Natural killer cell (primary cell): Measurements from ENCODE around the gene NUP214. TPM values are rescaled to one million over a fixed set of nuclear protein-coding genes. Genes with fewer than 3 reads are reported as not detected.
A peak's percentile ranks its signal among the peaks of the same experiment; 100 is the strongest.

Experiments used
- ATAC-seq, 3 donors: fragments of 150-1000 bp in 2 of 3; fragments of 200-7000 bp in 1 of 3; cut with Tn5 transposase; 1 replicate in 1 of 3; 2 replicates in 2 of 3; pipeline ENCODE4 v1.10.0; 2021; ENCODE audit warnings: mild to moderate bottlenecking in 2 of 3, moderate library complexity in 2 of 3
- DNase-seq, 2 donors: peaks; one replicate each; pipeline versions ENCODE4 v3.0.0 to v3.0.0-alpha.2; 2013 to 2021; ENCODE audit warnings: mixed read lengths in 1 of 2
- H3K27ac ChIP-seq: one replicate; pipeline ENCODE4 v1.5.1; 2013; ENCODE audit warnings: mild to moderate bottlenecking, low read length
- H3K27me3 ChIP-seq: one replicate; pipeline ENCODE4 v1.6.1; 2013; ENCODE audit warnings: low read length; ENCODE audit not compliant: control insufficient read depth, insufficient read depth
- H3K36me3 ChIP-seq: one replicate; pipeline ENCODE4 v1.6.1; 2013; ENCODE audit warnings: low read length; ENCODE audit not compliant: control insufficient read depth, insufficient read depth
- H3K4me1 ChIP-seq: one replicate; pipeline ENCODE4 v1.6.1; 2013; ENCODE audit warnings: low read length; ENCODE audit not compliant: control insufficient read depth, insufficient read depth
- H3K4me3 ChIP-seq: one replicate; pipeline ENCODE4 v1.5.1; 2013; ENCODE audit warnings: low read length
- H3K9me3 ChIP-seq: one replicate; pipeline ENCODE4 v1.6.1; 2013; ENCODE audit warnings: low read length; ENCODE audit not compliant: control insufficient read depth, insufficient read depth
- H3K27ac Mint-ChIP-seq, 2 donors: one replicate each; pipeline ENCODE4 v1.8.0; 2022; ENCODE audit warnings: mild to moderate bottlenecking in 2 of 2, mixed read lengths in 2 of 2, moderate library complexity in 1 of 2
- H3K27me3 Mint-ChIP-seq, 2 donors: one replicate each; pipeline ENCODE4 v1.8.0; 2022; ENCODE audit warnings: low read depth in 2 of 2, mixed read lengths in 2 of 2
- H3K36me3 Mint-ChIP-seq: one replicate; pipeline ENCODE4 v1.8.0; 2022; ENCODE audit warnings: mixed read lengths
- H3K4me1 Mint-ChIP-seq, 2 donors: one replicate each; pipeline ENCODE4 v1.8.0; 2022; ENCODE audit warnings: mixed read lengths in 2 of 2
- H3K4me3 Mint-ChIP-seq: one replicate; pipeline ENCODE4 v1.8.0; 2022; ENCODE audit warnings: mild to moderate bottlenecking, moderate library complexity, mixed read lengths
- H3K9me3 Mint-ChIP-seq, 2 donors: one replicate each; pipeline ENCODE4 v1.8.0; 2022; ENCODE audit warnings: mixed read lengths in 2 of 2
- CTCF ChIP-seq: fragments of 200-600 bp; IDR thresholded peaks from one replicate; pipeline ENCODE4 v1.8.0; 2022; ENCODE audit warnings: antibody characterized with exemption
- WGBS: methylation state at CpG from one replicate; pipeline ENCODE4 v1.1.7; 2013; ENCODE audit warnings: missing lambda C conversion rate; ENCODE audit not compliant: insufficient coverage; 5-methylcytosine and 5-hydroxymethylcytosine counted together
- intact Hi-C: fragments of 100-400 bp; cut with micrococcal nuclease; formaldehyde crosslinking; loops from one replicate; pipeline ENCODE4 v1.14.2; 2022
- total RNA-seq, 4 donors: library from RNA; stranded (reverse); fragments of 120-200 nt in 1 of 4; gene quantifications; one replicate each; pipeline versions ENCODE4 v1.2.3 to v1.2.4, GENCODE V29; 2013 to 2022

The NUP214 gene
- total RNA-seq, 3 donors from 2014 or later (not counting 1 experiment from before 2014, with no cell fraction given), result 125 to 133 (median 132) TPM

GRCh38 chr9:131177898-131178297 is 52.5 kb downstream of the NUP214 start:
- H3K4me3 Mint-ChIP-seq, result no peak overlapping the region
- ATAC-seq, result no peak
- no peaks in the 10 kb centered on the region for H3K27me3 Mint-ChIP-seq
- intact Hi-C loops, result loop anchor here (1.0 kb wide), 1 partner anchor 158 kb away; no protein-coding TSS in a partner anchor
- Histone ChIP-seq H3K9me3 (no peaks in the 10 kb centered on the region), H3K4me3 (no peak overlapping the region), H3K36me3 (peaks cover 63% of the 10 kb centered on the region), H3K4me1 (peaks cover 5% of the 10 kb centered on the region), H3K27me3 (no peaks in the 10 kb centered on the region), H3K27ac (no peak overlapping the region)
- H3K9me3 Mint-ChIP-seq, result no peaks in the 10 kb centered on the region
- H3K27ac Mint-ChIP-seq, result no peak overlapping the region
- peaks cover 15% of the 10 kb centered on the region for H3K36me3 Mint-ChIP-seq
- TF ChIP-seq CTCF, result no peak
- peaks cover 9 to 24% of the 10 kb centered on the region in 2 donors for H3K4me1 Mint-ChIP-seq
- peak in 1 of 2 donors; percentile 12 for DNase-seq
- WGBS, result 100% methylated on average over 1 of the region's 1 CpG

- Mint-ChIP-seq H3K36me3 (peaks cover 15% of the 10 kb centered on the region), H3K4me3 (no peak overlapping the region), H3K27ac (no peak overlapping the region), H3K9me3 (no peaks in the 10 kb centered on the region), H3K27me3 (no peaks in the 10 kb centered on the region), H3K4me1 (peaks cover 9 to 24% of the 10 kb centered on the region in 2 donors)
- no peaks in the 10 kb centered on the region for H3K9me3 ChIP-seq
- H3K4me3 ChIP-seq, result no peak overlapping the region
- 2% methylated on average over 4 of the region's 4 CpGs for WGBS
- H3K4me1 ChIP-seq, result peaks cover 5% of the 10 kb centered on the region
- peaks cover 64% of the 10 kb centered on the region for H3K36me3 ChIP-seq
- no peaks in the 10 kb centered on the region for H3K27me3 ChIP-seq
- peak; percentile 99 for TF ChIP-seq CTCF
- H3K27ac ChIP-seq, result no peak overlapping the region
- DNase-seq, result peak; percentile 68 to 85
- intact Hi-C loops, result loop anchor here (1.0 kb wide), 1 partner anchor 158 kb away; no protein-coding TSS in a partner anchor
- ATAC-seq, result peak; percentile 95 to 100 (median 99)
Measured at GRCh38 chr9:131178382-131178781, 53.0 kb downstream of the NUP214 start.

GRCh38 chr9:131178926-131179325 is 53.5 kb downstream of the NUP214 start:
- Histone ChIP-seq H3K27ac (no peak overlapping the region), H3K36me3 (peaks cover 61% of the 10 kb centered on the region), H3K4me3 (no peak overlapping the region), H3K4me1 (peaks cover 5% of the 10 kb centered on the region), H3K27me3 (no peaks in the 10 kb centered on the region), H3K9me3 (no peaks in the 10 kb centered on the region)
- ATAC-seq, result no peak
- no peak for TF ChIP-seq CTCF
- Mint-ChIP-seq H3K4me1 (peaks cover 9 to 24% of the 10 kb centered on the region in 2 donors), H3K27ac (no peak overlapping the region), H3K36me3 (peaks cover 15% of the 10 kb centered on the region), H3K27me3 (no peaks in the 10 kb centered on the region), H3K9me3 (no peaks in the 10 kb centered on the region), H3K4me3 (no peak overlapping the region)
- WGBS, result 100% methylated on average over 1 of the region's 1 CpG
- DNase-seq, result no peak
- intact Hi-C loops, result loop anchor here (1.0 kb wide), 1 partner anchor 157 kb away; no protein-coding TSS in a partner anchor
